K562 (cell line): ENCODE results near the gene BARX2. TPM values are rescaled to one million over a fixed set of nuclear protein-coding genes. Genes with fewer than 3 reads are reported as not detected.

ENCODE experiments used
- ATAC-seq: fragments of 200-7000 bp; cut with Tn5 transposase; 3 replicates; pipeline ENCODE4 v1.9.1; 2020; ENCODE audit warnings: moderate library complexity
- BruUV-seq: library from RNA; stranded (reverse); fragments of 400-500 nt; replicated peaks from 2 replicates; lab custom pipeline; 2021; lab: Mats Ljungman, UMichigan
- CTCF ChIA-PET: fragments of 300-600 bp; formaldehyde crosslinking; extraction: SDS; loops from one replicate; lab custom pipeline; 2021; ENCODE audit warnings: low intra/inter-chr PET ratio; lab: Yijun Ruan, JAX
- POLR2A ChIA-PET: fragments of 300-600, 350-650 bp; sonication (Branson Sonifier 250); formaldehyde crosslinking; extraction: SDS; loops from one replicate; lab custom pipeline; 2021; ENCODE audit warnings: antibody characterized with exemption, inconsistent platforms; lab: Yijun Ruan, JAX
- DNase-seq, 4 experiments: peaks; one replicate each; pipeline versions ENCODE4 v3.0.0 to v3.0.0-alpha.2; 2011 to 2018; ENCODE audit warnings: low spot score in 3 of 4, mixed read lengths in 3 of 4; ENCODE audit errors: extremely low read depth in 1 of 4
- FAIRE-seq: peaks from 2 replicates; lab custom pipeline; 2011; peaks lifted over from hg19 to GRCh38; lab: Jason Lieb, UNC
- H2AFZ ChIP-seq: 2 replicates; pipeline ENCODE4 v1.6.0; 2011; ENCODE audit warnings: low read depth, low read length, control low read depth, inconsistent platforms
- H3K27ac ChIP-seq: fragments of 200-600 bp; 3 replicates; pipeline ENCODE4 v1.8.0; 2011; ENCODE audit warnings: low read depth, mild to moderate bottlenecking, control low read depth, inconsistent platforms, low read length, moderate library complexity, mixed read lengths; ENCODE audit errors: extremely low read depth
- H3K27me3 ChIP-seq, 2 experiments: fragments of 300-600 bp in 1 of 2; 2 replicates in 1 of 2; 3 replicates in 1 of 2; pipeline versions ENCODE4 v1.6.0 to v1.8.0; 2011; ENCODE audit warnings: inconsistent platforms in 2 of 2, low read length in 2 of 2, mild to moderate bottlenecking in 1 of 2, mixed read lengths in 1 of 2, moderate library complexity in 1 of 2; ENCODE audit not compliant: control insufficient read depth in 2 of 2, insufficient read depth in 2 of 2
- H3K36me3 ChIP-seq: fragments of 300-600 bp; 3 replicates; pipeline ENCODE4 v1.8.0; 2011; ENCODE audit warnings: mild to moderate bottlenecking, low read length, inconsistent platforms; ENCODE audit not compliant: control insufficient read depth, insufficient read depth
- H3K4me1 ChIP-seq, 2 experiments: fragments of 200-600 bp in 1 of 2; replicated peaks in 1 of 2; 2 replicates in 1 of 2; 3 replicates in 1 of 2; pipeline versions ENCODE4 v1.5.1 to v1.8.0; 2011; ENCODE audit warnings: inconsistent platforms in 2 of 2, low read length in 2 of 2, mild to moderate bottlenecking in 1 of 2, mixed read lengths in 1 of 2, moderate library complexity in 1 of 2; ENCODE audit not compliant: control insufficient read depth in 2 of 2, insufficient read depth in 2 of 2
- H3K4me2 ChIP-seq: 2 replicates; pipeline ENCODE4 v1.6.1; 2011; ENCODE audit warnings: low read length, control low read depth, inconsistent platforms, mixed read lengths; ENCODE audit not compliant: insufficient read depth
- H3K4me3 ChIP-seq: fragments of 200-600 bp; sonication (generic), shearing (Covaris generic); 2 replicates; pipeline ENCODE4 v1.5.1; 2016; ENCODE audit warnings: control low read depth, inconsistent platforms
- H3K79me2 ChIP-seq: fragments of 200-600 bp; 3 replicates; pipeline ENCODE4 v1.8.0; 2011; ENCODE audit warnings: low read length, inconsistent platforms; ENCODE audit not compliant: control insufficient read depth, insufficient read depth
- H3K9ac ChIP-seq, 2 experiments: 2 replicates each; pipeline versions ENCODE4 v1.6.0 to v1.6.1; 2011; ENCODE audit warnings: low read depth in 2 of 2, low read length in 2 of 2, control low read depth in 1 of 2, inconsistent platforms in 1 of 2, mild to moderate bottlenecking in 1 of 2, mixed read lengths in 1 of 2; ENCODE audit not compliant: insufficient read depth in 1 of 2
- H3K9me1 ChIP-seq: one replicate; pipeline ENCODE4 v1.6.0; 2011; ENCODE audit warnings: inconsistent platforms, mild to moderate bottlenecking, low read length, moderate library complexity; ENCODE audit not compliant: control insufficient read depth, insufficient read depth
- H3K9me3 ChIP-seq: replicated peaks from 2 replicates; pipeline ENCODE4 v1.5.1; 2011; ENCODE audit warnings: low read depth, low read length, inconsistent platforms; ENCODE audit not compliant: control insufficient read depth, insufficient read depth
- H4K20me1 ChIP-seq: replicated peaks from 2 replicates; pipeline ENCODE4 v1.6.1; 2011; ENCODE audit warnings: low read length, inconsistent platforms, mixed read lengths; ENCODE audit not compliant: control insufficient read depth, insufficient read depth
- ARID2 ChIP-seq: fragments of 450-650 bp; IDR thresholded peaks from 2 replicates; pipeline ENCODE4 v1.6.1; 2017; ENCODE audit warnings: antibody characterized with exemption, mild to moderate bottlenecking
- ARID3B ChIP-seq: fragments of 250-450 bp; sonication (Bioruptor Pico); IDR thresholded peaks from 2 replicates; pipeline ENCODE4 v1.4.0; 2020; ENCODE audit warnings: borderline replicate concordance
- GTF2B ChIP-seq: IDR thresholded peaks from 2 replicates; pipeline ENCODE4 v1.6.1; 2011; ENCODE audit not compliant: insufficient read length; ENCODE audit errors: extremely low read depth
- HDAC1 ChIP-seq, 2 experiments: fragments of 450-650 bp; IDR thresholded peaks; 2 replicates each; pipeline ENCODE4 v1.6.1; 2016 to 2017; ENCODE audit warnings: inconsistent platforms in 1 of 2, mild to moderate bottlenecking in 1 of 2, moderate library complexity in 1 of 2
- POU5F1 ChIP-seq: fragments of 150-350 bp; IDR thresholded peaks from 2 replicates; pipeline ENCODE4 v1.6.1; 2014; ENCODE audit warnings: borderline replicate concordance, low read length, low read depth, mild to moderate bottlenecking; ENCODE audit not compliant: partially characterized antibody
- RB1 ChIP-seq: fragments of 450-650 bp; IDR thresholded peaks from 2 replicates; pipeline ENCODE4 v1.6.1; 2017; ENCODE audit warnings: low read depth, mild to moderate bottlenecking
- SFPQ ChIP-seq: fragments of 200-400 bp; formaldehyde crosslinking; IDR thresholded peaks from 2 replicates; pipeline ENCODE4 v1.6.1; 2017; ENCODE audit warnings: mild to moderate bottlenecking, low read depth, low read length, moderate library complexity
- TFE3 ChIP-seq: fragments of 450-650 bp; formaldehyde crosslinking; IDR thresholded peaks from 2 replicates; pipeline ENCODE4 v1.4.0; 2020; ENCODE audit warnings: mild to moderate bottlenecking, mixed read lengths
- U2AF1 ChIP-seq: fragments of 200-400 bp; formaldehyde crosslinking; optimal IDR thresholded peaks from 2 replicates; pipeline ENCODE3; 2017; ENCODE audit warnings: mild to moderate bottlenecking, low read depth, low read length, moderate library complexity
- ZKSCAN1 ChIP-seq: fragments of 150-350 bp; IDR thresholded peaks from 2 replicates; pipeline ENCODE4 v1.6.1; 2016; ENCODE audit warnings: low read depth, low read length
- ZNF740 ChIP-seq, 3 experiments: fragments of 200-800 bp in 1 of 3; sonication (Bioruptor generic) in 1 of 3; sonication (generic) in 1 of 3; formaldehyde crosslinking in 1 of 3; IDR thresholded peaks; 2 replicates each; pipeline versions ENCODE4 v1.6.1 to v1.8.0; 2016 to 2022; ENCODE audit warnings: mild to moderate bottlenecking in 2 of 3, missing compliant biosample characterization in 2 of 3, missing genetic modification characterization in 2 of 3, missing genetic modification reagents in 1 of 3
- WGBS: fragments of 100-300 bp; shearing (Covaris generic); methylation state at CpG from one replicate; pipeline ENCODE4 v1.1.6; 2016; ENCODE audit warnings: low coverage, mixed read lengths; ENCODE audit not compliant: insufficient coverage; ENCODE audit errors: missing lambda C conversion rate; 5-methylcytosine and 5-hydroxymethylcytosine counted together
- in situ Hi-C: fragments of 300-500 bp; cut with MboI; formaldehyde crosslinking; loops from 4 replicates; pipeline ENCODE4 v1.15.0; 2018; ENCODE audit warnings: inconsistent platforms, mixed read lengths
- intact Hi-C: fragments of 100-400 bp; cut with micrococcal nuclease; formaldehyde crosslinking; loops from 2 replicates; pipeline ENCODE4 v1.14.2; 2022
- polyA plus RNA-seq, 8 experiments: library from polyadenylated mRNA; depleted of rRNA in 4 of 8; stranded (reverse) in 5 of 8; unstranded in 3 of 8; fragments of >200 nt; fragmentation: Nextera tagmentation in 2 of 8; fragmentation: Illumina TruSeq in 1 of 8; extraction: Ambion mirVana in 2 of 8; extraction: Trizol in 1 of 8; gene quantifications; 2 replicates each; pipeline versions ENCODE4 v1.2.1 to v1.2.3, GENCODE V29; 2011 to 2014; ENCODE audit warnings: inconsistent platforms in 1 of 8, missing spikeins in 1 of 8
- total RNA-seq, 7 experiments: library from RNA; depleted of rRNA in 6 of 7; stranded (reverse); fragments of >200 nt in 6 of 7; fragmentation: Illumina TruSeq in 2 of 7; extraction: Trizol in 2 of 7; gene quantifications; 2 replicates each; pipeline versions ENCODE4 v1.2.1 to v1.2.3, GENCODE V29; 2011 to 2021; ENCODE audit warnings: low replicate concordance in 1 of 7

Gene BARX2
- total and polyA plus RNA-seq, 9 of the 15 experiments (the other 6 are each of a cell fraction or from before 2014, with no cell fraction given) = not detected

- 3% methylated on average over 4 of the region's 4 CpGs for WGBS
- Histone ChIP-seq H3K9me1 (no peaks in the 10 kb centered on the region), H3K4me2 (no peak overlapping the region), H3K9me3 (no peaks in the 10 kb centered on the region), H3K9ac (no peak overlapping the region), H2AFZ (no peak overlapping the region), H3K27ac (no peak overlapping the region), H3K4me1 (no peaks in the 10 kb centered on the region), H3K79me2 (no peaks in the 10 kb centered on the region), H3K36me3 (no peaks in the 10 kb centered on the region), H3K27me3 (no peaks in the 10 kb centered on the region), H3K4me3 (no peak overlapping the region), H4K20me1 (no peaks in the 10 kb centered on the region)
- CTCF ChIA-PET = no interaction called here
- intact Hi-C loops (no loop called here), in situ Hi-C loops (no loop called here)
- FAIRE-seq = no peak
- BruUV-seq = no TSS peak
- ATAC-seq = no peak
- DNase-seq = no peak
- POLR2A ChIA-PET = no interaction called here
- TF ChIP-seq TFE3 = no peak
- no peak for TF ChIP-seq SFPQ
- TF ChIP-seq RB1 = no peak
- no peak for TF ChIP-seq ZNF740 (CRISPR knock-in tag; IDR thresholded peaks at IDR 0.05)
- TF ChIP-seq ZNF740 (tag; IDR thresholded peaks at IDR 0.05) = no peak
- TF ChIP-seq POU5F1 = no peak
- TF ChIP-seq U2AF1 = no peak
- TF ChIP-seq GTF2B = no peak
- TF ChIP-seq ZKSCAN1 = no peak
- TF ChIP-seq ARID2 = no peak
- no peak for TF ChIP-seq ARID3B
- no peak for TF ChIP-seq HDAC1 (IDR thresholded peaks at IDR 0.05)
These were observed 49.6 kb downstream of the BARX2 start for GRCh38 chr11:129425214-129425613.
